Measurements from ENCODE around the gene CDH4.

CDH4 gene

GRCh38 chr20:61763740-61764400 lies 511.8 kb downstream of the CDH4 start:
- DNase-seq: no peak

GRCh38 chr20:61764471-61765025 lies 512.5 kb downstream of the CDH4 start:
- DNase-seq: no peak

GRCh38 chr20:61765081-61765870 lies 513.2 kb downstream of the CDH4 start:
- DNase-seq: peak; percentile 1

- DNase-seq: peak; percentile 13
Measured at GRCh38 chr20:61765871-61766654, 514.0 kb downstream of the CDH4 start.

- no peak for DNase-seq
Measured at GRCh38 chr20:61766921-61767610, 515.0 kb downstream of the CDH4 start.

GRCh38 chr20:61767761-61768494 lies 515.9 kb downstream of the CDH4 start:
- no peak for DNase-seq

GRCh38 chr20:61768571-61769285 lies 516.7 kb downstream of the CDH4 start:
- DNase-seq: no peak

GRCh38 chr20:61769286-61769832 lies 517.3 kb downstream of the CDH4 start:
- DNase-seq: no peak

GRCh38 chr20:61770113-61770585 lies 518.1 kb downstream of the CDH4 start:
- DNase-seq: no peak

- DNase-seq: no peak
Measured at GRCh38 chr20:61771805-61772350, 519.8 kb downstream of the CDH4 start.

- no peak for DNase-seq
Measured at GRCh38 chr20:61772828-61773631, 521.0 kb downstream of the CDH4 start.

- DNase-seq: no peak
Measured at GRCh38 chr20:61773926-61774587, 522.0 kb downstream of the CDH4 start.

GRCh38 chr20:61775423-61775822 lies 523.4 kb downstream of the CDH4 start:
- no peak for DNase-seq

- peak; percentile 16 for DNase-seq
Measured at GRCh38 chr20:61776491-61777075, 524.5 kb downstream of the CDH4 start.

GRCh38 chr20:61777773-61778494 lies 525.9 kb downstream of the CDH4 start:
- no peak for DNase-seq

GRCh38 chr20:61778495-61778863 lies 526.4 kb downstream of the CDH4 start:
- DNase-seq: no peak

- DNase-seq: no peak
Measured at GRCh38 chr20:61779176-61779965, 527.3 kb downstream of the CDH4 start.

Measured in right hindlimb (tissue), 1 donor.